SK-N-MC (cell line): ENCODE data around the gene BMPR1B.

Experiments
- EZH2 ChIP-seq: fragments of 200-600 bp; sonication (generic); IDR thresholded peaks from one replicate; pipeline ENCODE4 v1.6.1; 2017; ENCODE audit warnings: antibody characterized with exemption
- POLR2AphosphoS5 ChIP-seq: IDR thresholded peaks from 2 replicates; pipeline ENCODE4 v1.6.1; 2012; ENCODE audit warnings: mild to moderate bottlenecking, low read depth, low read length, borderline replicate concordance

DNA sequence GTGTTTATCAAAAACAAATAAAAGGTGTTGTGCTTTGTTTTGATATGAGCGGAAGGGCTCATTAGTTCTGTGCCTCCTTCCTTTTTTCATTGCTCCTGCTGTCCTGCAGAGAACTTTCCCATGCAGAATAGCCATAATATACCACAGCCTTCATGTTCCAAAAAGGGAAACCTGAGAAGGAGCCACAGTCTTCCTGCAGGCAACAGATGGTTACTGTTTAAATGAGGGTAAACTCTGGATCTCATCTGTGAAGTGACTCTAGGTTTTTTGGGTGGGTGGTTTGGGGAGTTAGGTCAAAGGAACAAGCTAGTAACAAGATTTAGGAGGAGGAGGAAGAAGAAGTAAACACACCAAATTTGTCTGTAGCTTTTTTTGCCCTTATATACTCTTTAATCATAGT, 131.8 kb downstream of the BMPR1B start:
- TF ChIP-seq EZH2: no peak
- TF ChIP-seq POLR2AphosphoS5: no peak
